ACHN (cell line): ENCODE data around the gene PALM3.
A peak's percentile ranks its signal among the peaks of the same experiment; 100 is the strongest.
"Not testable (repeated sequence)": the region's sequence is repeated elsewhere in the genome, so short reads cannot be mapped to it uniquely, and the experiment has no call there.

Source experiments
- DNase-seq: peaks from one replicate; pipeline ENCODE4 v3.0.0-alpha.2; 2015
- in situ Hi-C: cut with HindIII; loops from 2 replicates; pipeline ENCODE4 v1.10.0; 2017; ENCODE audit warnings: low sequenced_read_pairs, low pct_ligation_motif_present, low pct_unique_long_range_greater_than_20kb

Gene PALM3

GRCh38 chr19:14048443-14049153, 13.3 kb downstream of the PALM3 start:
- peak; percentile 42 for DNase-seq

DNA sequence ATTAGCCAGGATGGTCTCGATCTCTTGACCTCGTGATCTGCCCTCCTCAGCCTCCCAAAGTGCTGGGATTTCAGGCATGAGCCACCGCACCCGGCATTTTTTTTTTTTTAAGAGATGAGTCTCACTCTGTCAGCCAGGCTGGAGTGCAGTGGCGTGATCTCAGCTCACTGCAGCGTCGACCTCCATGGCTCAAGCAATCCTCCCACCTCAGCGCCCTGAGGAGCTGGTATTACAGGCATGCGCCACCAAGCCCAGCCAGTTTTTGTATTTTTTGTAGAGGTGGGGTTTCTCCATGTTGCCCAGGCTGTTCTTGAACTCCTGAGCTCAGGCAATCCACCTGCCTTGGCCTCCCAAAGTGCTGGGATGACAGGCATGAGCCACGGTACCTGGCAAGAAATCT, 14.0 kb downstream of the PALM3 start:
- in situ Hi-C loops, DNase-seq: not testable (repeated sequence)

More at GRCh38 chr19:14048443-14049153, 13.3 kb downstream of the PALM3 start:
- in situ Hi-C loops, result no loop called here

GRCh38 chr19:14042659-14043608, 18.9 kb downstream of the PALM3 start:
- in situ Hi-C loops, result not testable (repeated sequence)
- DNase-seq, result peak; percentile 59

- in situ Hi-C loops, result no loop called here
Observed at GRCh38 chr19:14039181-14039580, 22.7 kb downstream of the PALM3 start.

DNA sequence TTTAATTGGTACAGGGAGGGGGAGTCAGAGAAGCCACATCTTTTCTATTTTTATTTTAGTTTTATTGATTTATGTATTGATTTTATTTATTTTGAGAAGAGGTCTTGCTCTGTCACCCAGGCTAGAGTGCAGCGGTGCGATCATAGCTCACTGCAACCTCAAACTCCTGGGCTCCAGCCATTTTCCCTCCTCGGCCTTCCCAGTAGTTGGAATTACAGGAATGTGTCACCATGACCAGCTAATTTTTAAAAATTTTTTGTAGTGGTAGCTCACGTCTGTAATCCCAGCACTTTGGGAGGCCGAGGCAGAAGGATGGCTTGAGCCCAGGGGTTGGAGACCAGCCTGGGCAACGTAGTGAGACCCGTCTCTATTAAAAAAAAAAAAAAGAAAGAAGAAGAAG, 26.2 kb downstream of the PALM3 start:
- DNase-seq, result no peak
- in situ Hi-C loops, result no loop called here

More at GRCh38 chr19:14039181-14039580, 22.7 kb downstream of the PALM3 start:
- no peak for DNase-seq

GRCh38 chr19:14035159-14035558, 26.7 kb downstream of the PALM3 start:
- in situ Hi-C loops, result not testable (repeated sequence)
- DNase-seq, result peak; percentile 25

GRCh38 chr19:14033946-14034345, 27.9 kb downstream of the PALM3 start:
- in situ Hi-C loops, result no loop called here
- DNase-seq, result no peak

- in situ Hi-C loops, result no loop called here
- DNase-seq, result peak; percentile 55
Observed at GRCh38 chr19:14031719-14032480, 30.0 kb downstream of the PALM3 start, which contains the start of gene IL27RA. Gene IL27RA (plus strand): TSS chr19:14031762. CDS start chr19:14031873, 111 bp downstream.

DNA sequence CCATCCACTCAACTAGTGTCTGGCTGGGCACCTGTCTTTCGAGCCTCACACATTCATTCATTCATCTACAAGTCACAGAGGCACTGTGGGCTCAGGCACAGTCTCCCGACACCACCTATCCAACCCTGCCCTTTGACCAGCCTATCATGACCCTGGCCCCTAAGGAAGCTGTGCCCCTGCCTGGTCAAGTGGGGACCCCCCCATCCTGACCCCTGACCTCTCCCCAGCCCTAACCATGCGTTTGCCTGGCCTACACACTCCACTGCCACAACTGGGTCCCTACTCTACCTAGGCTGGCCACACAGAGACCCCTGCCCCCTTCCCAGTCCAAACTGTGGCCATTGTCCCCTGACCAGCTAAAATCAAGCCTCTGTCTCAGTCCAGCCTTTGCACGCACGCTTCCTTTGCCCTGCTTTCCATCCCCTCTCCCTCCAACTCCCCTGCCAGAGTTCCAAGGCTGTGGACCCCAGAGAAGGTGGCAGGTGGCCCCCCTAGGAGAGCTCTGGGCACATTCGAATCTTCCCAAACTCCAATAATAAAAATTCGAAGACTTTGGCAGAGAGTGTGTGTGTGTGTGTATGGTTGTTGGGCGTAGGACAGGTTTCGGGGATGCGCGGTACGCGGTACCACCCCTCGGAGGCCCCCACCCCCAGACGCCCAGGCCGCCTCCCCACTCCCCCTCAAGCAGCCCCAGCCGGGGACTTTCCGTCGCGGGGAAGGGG, 30.7 kb downstream of the PALM3 start:
- in situ Hi-C loops, result no loop called here
- DNase-seq, result no peak

DNA sequence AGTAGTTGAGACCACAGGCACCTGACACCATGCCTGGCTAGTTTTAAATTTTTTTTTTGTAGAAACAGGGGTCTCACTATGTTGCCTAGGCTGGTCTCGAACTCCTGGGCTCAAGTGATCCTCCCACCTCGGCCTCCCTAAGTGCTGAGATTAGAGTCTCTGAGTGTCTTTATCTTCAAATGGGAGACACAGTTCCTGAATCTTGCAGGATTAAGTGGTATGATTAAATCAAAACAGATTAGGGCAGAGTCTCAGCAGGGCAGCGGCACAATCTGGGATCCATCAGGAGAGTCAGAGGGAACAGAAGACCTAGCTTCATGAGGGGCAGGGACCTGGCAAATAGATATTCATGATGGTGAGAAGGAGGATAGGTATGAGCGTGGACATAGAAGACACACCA, 33.0 kb downstream of the PALM3 start:
- in situ Hi-C loops, result no loop called here

DNA sequence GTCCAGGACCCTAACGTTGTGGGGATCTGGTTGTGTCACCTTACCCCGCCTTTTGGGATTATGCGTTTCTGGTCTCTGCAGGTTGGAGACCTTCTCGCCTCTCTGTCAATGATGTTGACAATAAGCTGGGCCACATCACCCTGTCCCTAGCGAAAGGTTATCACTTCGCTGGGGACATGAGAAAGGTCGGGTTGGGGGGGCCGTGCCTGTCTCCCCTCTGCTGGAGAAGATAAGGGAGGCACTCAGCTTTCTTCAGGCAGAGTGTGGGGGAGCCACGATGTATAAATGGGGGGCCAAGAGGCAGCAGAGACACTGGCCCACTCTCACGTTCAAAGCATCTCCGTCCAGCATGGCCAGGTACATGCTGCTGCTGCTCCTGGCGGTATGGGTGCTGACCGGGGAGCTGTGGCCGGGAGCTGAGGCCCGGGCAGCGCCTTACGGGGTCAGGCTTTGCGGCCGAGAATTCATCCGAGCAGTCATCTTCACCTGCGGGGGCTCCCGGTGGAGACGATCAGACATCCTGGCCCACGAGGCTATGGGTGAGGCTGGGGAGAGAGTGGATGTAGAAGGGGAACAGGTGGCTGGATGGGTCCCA, 33.9 kb downstream of the PALM3 start, which contains the start of gene RLN3:
RLN3 (plus strand) TSS at position 293 of the 595 bp plus-strand sequence; CDS start at position 350, 57 bp downstream.
- in situ Hi-C loops, result no loop called here
- DNase-seq, result no peak

More for the DNA sequence above, 33.0 kb downstream of the PALM3 start:
- no peak for DNase-seq

DNA sequence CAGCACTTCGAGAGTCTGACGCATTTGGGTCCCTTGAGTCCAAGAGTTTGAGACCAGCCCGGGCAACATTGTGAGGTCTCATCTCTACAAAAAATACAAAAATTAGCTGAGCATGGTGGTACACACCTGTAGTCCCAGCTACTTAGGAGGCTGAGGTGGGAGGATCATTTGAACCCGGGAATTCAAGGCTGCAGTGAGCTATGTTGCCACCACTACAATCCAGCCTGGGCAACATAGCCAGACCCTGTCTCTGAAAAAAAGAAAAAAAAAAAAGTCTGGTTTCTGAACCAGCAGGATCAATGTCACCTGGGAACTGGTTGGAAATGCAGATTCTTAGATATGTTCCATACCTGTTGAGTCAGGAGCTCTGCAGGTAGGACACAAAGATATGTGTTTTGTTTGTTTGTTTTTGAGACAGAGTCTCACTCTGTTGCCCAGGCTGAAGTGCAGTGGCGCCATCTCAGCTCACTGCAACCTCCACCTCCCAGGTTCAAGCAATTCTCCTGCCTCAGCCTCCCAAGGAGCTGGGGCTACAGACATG, 35.2 kb downstream of the PALM3 start:
- in situ Hi-C loops, DNase-seq: not testable (repeated sequence)

- peak; percentile 72 for DNase-seq
- in situ Hi-C loops, result no loop called here
Observed at GRCh38 chr19:14023404-14024235, 38.3 kb downstream of the PALM3 start.

- in situ Hi-C loops, result no loop called here
- DNase-seq, result peak; percentile 41
Observed at GRCh38 chr19:14022469-14022868, 39.4 kb downstream of the PALM3 start.

GRCh38 chr19:14021474-14021873, 40.4 kb downstream of the PALM3 start:
- no peak for DNase-seq
- in situ Hi-C loops, result no loop called here

- in situ Hi-C loops, DNase-seq: not testable (repeated sequence)
Observed at GRCh38 chr19:14019739-14020138, 42.1 kb downstream of the PALM3 start.
